RWPE1 (cell line): ENCODE measurements around the gene GABRG3.

ENCODE experiments used
- CTCF ChIA-PET: fragments of 350-600 bp; sonication (Branson Sonifier 250); formaldehyde crosslinking; extraction: SDS; loops from one replicate; lab custom pipeline; 2021; lab: Yijun Ruan, JAX
- POLR2A ChIA-PET: fragments of 400-600 bp; formaldehyde crosslinking; extraction: SDS; loops from one replicate; lab custom pipeline; 2020; ENCODE audit warnings: antibody characterized with exemption; ENCODE audit not compliant: low non-redundant PET; lab: Yijun Ruan, JAX
- DNase-seq: peaks from one replicate; pipeline ENCODE4 v3.0.0; 2012; ENCODE audit warnings: low spot score
- H3K27ac ChIP-seq: fragments of 450-650 bp; 2 replicates; pipeline ENCODE4 v1.5.1; 2017
- TF ChIP-seq, protein P1 (sequence below): fragments of 450-650 bp; conservative IDR thresholded peaks from 2 replicates; pipeline ENCODE4 v1.5.1; 2017; ENCODE audit warnings: low read depth, mild to moderate bottlenecking

Gene GABRG3

DNA sequence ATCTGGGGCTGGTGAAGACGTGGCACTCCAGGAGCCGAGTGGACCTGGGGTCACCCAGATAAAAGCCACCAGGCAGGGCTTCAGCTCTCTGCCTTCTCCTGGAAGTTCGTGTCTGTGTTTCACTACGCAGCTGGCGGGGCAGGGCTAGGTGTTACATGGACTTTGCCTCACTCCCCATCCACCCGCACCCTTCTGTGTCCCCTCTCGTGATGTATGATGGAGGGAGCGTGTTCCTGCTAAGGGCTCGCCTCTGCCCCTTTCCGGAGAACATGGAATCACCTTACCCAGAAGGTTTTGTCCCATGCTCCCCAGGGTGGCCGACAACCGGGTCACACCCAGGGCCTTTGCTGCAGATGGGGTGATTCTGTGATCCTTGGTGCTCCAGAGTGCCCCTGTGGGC, 96.2 kb downstream of the GABRG3 start:
- no peak for DNase-seq
- no peak overlapping the region for H3K27ac ChIP-seq
- TF ChIP-seq, protein P1, sequence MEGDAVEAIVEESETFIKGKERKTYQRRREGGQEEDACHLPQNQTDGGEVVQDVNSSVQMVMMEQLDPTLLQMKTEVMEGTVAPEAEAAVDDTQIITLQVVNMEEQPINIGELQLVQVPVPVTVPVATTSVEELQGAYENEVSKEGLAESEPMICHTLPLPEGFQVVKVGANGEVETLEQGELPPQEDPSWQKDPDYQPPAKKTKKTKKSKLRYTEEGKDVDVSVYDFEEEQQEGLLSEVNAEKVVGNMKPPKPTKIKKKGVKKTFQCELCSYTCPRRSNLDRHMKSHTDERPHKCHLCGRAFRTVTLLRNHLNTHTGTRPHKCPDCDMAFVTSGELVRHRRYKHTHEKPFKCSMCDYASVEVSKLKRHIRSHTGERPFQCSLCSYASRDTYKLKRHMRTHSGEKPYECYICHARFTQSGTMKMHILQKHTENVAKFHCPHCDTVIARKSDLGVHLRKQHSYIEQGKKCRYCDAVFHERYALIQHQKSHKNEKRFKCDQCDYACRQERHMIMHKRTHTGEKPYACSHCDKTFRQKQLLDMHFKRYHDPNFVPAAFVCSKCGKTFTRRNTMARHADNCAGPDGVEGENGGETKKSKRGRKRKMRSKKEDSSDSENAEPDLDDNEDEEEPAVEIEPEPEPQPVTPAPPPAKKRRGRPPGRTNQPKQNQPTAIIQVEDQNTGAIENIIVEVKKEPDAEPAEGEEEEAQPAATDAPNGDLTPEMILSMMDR, result no peak
- ChIA-PET POLR2A (no interaction called here), CTCF (no interaction called here)

DNA sequence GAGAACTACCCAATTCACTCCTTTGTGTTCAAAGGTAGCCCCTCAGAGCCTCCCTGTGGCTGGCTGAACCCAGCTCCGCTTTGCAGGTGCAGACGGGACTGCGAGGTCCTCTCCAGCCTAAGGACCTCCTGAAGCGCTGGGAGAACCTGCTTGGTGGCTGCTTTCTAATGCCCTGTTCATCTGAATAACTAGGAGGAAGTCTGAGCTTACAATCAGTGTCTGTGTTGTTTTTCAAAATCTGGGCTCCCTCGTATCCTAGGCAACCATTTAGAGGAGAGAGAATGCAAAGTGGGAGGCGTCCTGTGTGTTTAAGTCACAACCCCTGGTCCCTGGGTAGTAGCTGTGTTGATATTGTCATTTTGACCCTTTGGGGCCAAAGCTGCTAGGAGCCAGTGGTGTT, 99.9 kb downstream of the GABRG3 start:
- ChIA-PET CTCF (no interaction called here), POLR2A (no interaction called here)
- no peak for DNase-seq
- TF ChIP-seq, protein P1, result no peak
- no peak overlapping the region for H3K27ac ChIP-seq

DNA sequence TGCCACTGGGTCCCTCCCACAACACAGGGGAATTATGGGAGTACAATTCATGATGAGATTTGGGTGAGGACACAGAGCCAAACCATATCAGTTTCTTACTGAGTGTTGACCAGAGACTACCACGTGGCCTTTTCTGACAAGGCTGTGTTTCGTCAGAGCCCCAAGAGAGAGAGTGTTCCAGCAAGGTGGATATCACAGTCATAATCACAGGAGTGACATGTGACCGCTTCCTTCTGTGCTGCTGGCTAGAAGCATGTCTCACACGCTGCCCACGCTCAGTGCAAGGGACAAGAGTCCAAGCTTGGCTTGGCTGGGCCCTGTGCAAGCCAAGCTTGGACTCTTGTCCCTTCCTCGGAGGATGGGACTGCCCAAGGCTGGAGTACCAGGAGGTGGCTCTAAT, 103.2 kb downstream of the GABRG3 start:
- TF ChIP-seq, protein P1, result no peak
- no peak for DNase-seq
- POLR2A ChIA-PET, result no interaction called here
- H3K27ac ChIP-seq, result no peak overlapping the region
- CTCF ChIA-PET, result interaction anchor here (0.6 kb wide), 1 partner anchor 1000 kb away, joined by 7 read pairs; no protein-coding TSS in a partner anchor

DNA sequence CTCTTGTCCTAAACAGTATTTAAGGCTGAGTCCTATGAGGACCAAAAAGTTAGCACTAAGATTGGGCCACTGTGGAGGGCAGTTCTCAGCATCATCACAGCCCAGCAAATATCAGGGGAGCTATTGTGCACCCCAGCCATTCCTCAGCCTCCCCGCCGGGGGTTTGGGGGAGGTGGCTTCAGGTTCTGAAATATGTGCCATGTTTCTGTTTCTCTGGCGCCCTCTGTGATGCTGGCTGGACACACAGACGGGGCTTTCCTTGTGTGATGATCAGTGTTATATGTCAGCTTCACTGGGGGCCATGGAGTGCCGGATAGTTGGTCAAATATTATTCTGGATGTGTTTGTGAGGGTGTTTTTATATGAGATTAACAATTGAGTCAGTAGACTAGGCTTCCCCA, 106.8 kb downstream of the GABRG3 start:
- ChIA-PET CTCF (no interaction called here), POLR2A (no interaction called here)
- no peak overlapping the region for H3K27ac ChIP-seq
- DNase-seq, result no peak
- TF ChIP-seq, protein P1, result no peak

DNA sequence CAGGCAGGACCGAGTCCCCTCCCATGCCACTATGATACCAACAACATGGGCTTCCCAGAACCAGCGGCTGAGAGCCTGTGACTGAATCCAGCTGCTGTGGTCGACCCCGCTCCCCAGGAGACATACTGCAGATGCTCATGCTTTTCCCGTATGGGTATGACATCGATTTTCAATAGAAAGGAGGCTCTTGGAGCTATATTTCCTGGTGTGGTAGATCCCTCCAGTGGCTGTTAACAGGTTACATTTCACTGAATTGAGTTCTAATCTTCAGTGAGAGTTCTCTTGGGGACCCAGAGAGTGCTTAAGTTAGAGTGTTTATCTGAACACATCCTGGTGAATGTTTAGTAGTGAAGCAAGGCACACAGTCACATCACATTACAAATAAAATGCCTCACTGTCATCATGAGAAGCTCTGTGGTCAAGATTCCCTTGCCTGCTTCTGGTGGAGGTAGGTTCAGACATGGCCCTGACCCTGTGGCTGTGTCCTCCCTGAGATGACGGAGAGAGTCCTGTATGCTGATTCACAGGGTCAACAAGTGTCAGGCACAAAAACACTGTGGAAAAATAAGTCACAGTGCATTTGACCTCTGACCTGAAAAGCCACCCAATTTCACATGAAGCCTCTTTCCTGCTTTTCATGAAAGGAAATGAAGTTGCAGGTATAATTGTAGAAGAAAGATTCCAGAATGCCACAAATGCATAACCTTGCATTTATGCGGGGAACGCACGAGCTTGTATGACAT, 110.9 kb downstream of the GABRG3 start:
- H3K27ac ChIP-seq, result no peak overlapping the region
- TF ChIP-seq, protein P1, result no peak
- CTCF ChIA-PET, result no interaction called here
- no peak for DNase-seq
- POLR2A ChIA-PET, result no interaction called here

DNA sequence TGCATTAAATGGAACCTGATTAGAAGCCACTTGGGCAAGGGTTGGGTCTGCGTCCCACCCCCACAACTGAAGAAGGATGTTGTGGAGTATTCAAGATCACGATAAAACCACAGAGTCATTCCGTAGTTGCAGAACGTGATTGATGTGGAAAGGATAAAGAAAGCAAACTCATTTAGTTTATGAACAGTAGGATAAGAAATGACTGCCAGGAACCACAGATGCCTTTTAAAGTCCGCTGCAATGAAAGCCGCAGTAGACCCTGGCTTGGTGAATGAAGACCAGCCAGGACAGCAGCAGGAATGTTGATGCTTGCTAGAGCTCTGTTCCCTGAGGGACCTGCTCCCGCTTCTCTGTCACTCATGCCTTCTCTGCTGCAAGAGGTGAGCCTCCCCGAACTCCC, 111.5 kb downstream of the GABRG3 start:
- no peak overlapping the region for H3K27ac ChIP-seq
- TF ChIP-seq, protein P1, result no peak
- no peak for DNase-seq
- CTCF ChIA-PET, result interaction anchor here (0.6 kb wide), 1 partner anchor 20 kb away, joined by 4 read pairs; no protein-coding TSS in a partner anchor
- POLR2A ChIA-PET, result no interaction called here
